ENCODE data around the gene FBXL3.

Gene FBXL3

DNA sequence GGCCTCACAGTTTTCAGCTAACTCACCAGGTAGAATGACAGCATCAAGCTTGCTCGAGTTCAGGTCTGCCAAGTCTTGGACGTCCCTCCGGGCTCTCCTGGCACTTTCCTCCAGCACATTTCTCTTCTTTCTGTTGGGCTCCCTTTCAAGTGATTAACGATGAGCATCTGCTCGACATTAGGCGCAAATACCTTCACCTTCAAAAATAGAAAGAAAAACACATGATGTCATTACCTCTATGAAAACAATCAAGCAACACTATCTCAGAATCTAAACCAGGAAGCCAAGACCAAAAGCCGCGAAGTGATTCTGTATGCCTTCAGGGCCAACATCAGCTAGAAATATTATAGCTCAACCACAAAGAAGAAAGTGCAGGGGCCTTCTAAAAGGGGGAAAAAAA, 50.5 kb downstream of the FBXL3 start (continued):
- TF ChIP-seq, protein P1, sequence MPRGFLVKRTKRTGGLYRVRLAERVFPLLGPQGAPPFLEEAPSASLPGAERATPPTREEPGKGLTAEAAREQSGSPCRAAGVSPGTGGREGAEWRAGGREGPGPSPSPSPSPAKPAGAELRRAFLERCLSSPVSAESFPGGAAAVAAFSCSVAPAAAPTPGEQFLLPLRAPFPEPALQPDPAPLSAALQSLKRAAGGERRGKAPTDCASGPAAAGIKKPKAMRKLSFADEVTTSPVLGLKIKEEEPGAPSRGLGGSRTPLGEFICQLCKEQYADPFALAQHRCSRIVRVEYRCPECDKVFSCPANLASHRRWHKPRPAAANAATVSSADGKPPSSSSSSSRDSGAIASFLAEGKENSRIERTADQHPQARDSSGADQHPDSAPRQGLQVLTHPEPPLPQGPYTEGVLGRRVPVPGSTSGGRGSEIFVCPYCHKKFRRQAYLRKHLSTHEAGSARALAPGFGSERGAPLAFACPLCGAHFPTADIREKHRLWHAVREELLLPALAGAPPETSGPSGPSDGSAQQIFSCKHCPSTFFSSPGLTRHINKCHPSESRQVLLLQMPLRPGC (tag by site-specific recombination; IDR thresholded peaks at IDR 0.05), result peak; percentile 47; the same call in 1 of the 2 replicates

DNA sequence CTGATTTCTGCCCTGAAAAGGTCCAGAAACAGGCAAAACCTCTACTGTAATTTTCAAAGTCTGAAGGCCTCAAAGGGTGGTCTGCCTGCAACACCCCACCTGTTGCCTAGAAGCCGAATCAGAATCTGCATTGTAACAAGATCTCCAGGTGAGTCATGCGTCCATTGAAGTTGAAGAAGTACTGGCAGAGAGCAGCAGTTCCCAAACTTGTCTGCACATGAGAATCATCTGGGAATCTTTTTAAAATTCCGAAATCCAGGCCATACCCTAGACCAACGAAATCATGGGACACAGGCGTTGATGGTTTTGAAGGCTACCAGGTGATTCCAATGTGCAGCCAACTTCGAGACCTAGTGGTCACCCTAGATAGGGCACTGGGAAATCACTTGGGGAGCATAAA, 51.1 kb downstream of the FBXL3 start:
- H3K4me1 ChIP-seq (ENCODE audit: control insufficient read depth, insufficient read depth, low read length), result peaks cover 4% of the 10 kb centered on the region; the same call in 1 of the 2 replicates
- H3K9me3 ChIP-seq (ENCODE audit: control insufficient read depth, insufficient read depth, low read depth, low read length), result no peaks in the 10 kb centered on the region
- TF ChIP-seq ZBTB21 (tag by site-specific recombination; IDR thresholded peaks at IDR 0.05) (no peak), SCRT2 (tag by site-specific recombination; IDR thresholded peaks at IDR 0.05) (peak; percentile 81)
- ChIA-PET CTCF (interaction anchor here (1.3 kb wide), 1 partner anchor 13 kb away, joined by 4 read pairs; no protein-coding TSS in a partner anchor), POLR2A (no interaction called here)
- H3K36me3 ChIP-seq (ENCODE audit: control insufficient read depth in 2 of 2, insufficient read depth in 1 of 2, low read length in 2 of 2), result no peaks in the 10 kb centered on the region
- H3K27ac ChIP-seq (ENCODE audit: extremely low read depth, low read depth, low read length), result peak overlapping the region; percentile 30
- H3K4me3 ChIP-seq (ENCODE audit: low read depth, low read length), result no peak overlapping the region

DNA sequence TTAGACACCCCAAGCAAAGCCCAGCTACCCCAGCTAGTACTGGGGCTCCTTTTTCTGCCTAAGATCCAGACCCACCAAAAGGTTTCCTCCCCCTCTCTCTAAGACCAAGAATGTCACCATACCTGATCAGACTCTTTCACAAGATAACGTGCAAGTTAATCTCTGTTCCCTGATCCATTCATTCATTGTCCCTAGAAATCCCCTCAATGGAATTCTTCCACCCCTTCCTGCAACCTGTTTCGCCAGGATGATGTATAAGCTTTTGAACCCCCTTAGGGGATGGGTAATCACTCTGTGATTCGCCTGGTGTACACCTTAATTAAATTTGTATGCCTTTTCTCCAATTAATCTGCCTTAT, 52.4 kb downstream of the FBXL3 start:
- H3K36me3 ChIP-seq (ENCODE audit: control insufficient read depth in 2 of 2, insufficient read depth in 1 of 2, low read length in 2 of 2), result no peaks in the 10 kb centered on the region
- ChIA-PET POLR2A (no interaction called here), CTCF (interaction anchor here (0.7 kb wide), 1 partner anchor 76 kb away, joined by 4 read pairs; no protein-coding TSS in a partner anchor)
- TF ChIP-seq, protein P2, sequence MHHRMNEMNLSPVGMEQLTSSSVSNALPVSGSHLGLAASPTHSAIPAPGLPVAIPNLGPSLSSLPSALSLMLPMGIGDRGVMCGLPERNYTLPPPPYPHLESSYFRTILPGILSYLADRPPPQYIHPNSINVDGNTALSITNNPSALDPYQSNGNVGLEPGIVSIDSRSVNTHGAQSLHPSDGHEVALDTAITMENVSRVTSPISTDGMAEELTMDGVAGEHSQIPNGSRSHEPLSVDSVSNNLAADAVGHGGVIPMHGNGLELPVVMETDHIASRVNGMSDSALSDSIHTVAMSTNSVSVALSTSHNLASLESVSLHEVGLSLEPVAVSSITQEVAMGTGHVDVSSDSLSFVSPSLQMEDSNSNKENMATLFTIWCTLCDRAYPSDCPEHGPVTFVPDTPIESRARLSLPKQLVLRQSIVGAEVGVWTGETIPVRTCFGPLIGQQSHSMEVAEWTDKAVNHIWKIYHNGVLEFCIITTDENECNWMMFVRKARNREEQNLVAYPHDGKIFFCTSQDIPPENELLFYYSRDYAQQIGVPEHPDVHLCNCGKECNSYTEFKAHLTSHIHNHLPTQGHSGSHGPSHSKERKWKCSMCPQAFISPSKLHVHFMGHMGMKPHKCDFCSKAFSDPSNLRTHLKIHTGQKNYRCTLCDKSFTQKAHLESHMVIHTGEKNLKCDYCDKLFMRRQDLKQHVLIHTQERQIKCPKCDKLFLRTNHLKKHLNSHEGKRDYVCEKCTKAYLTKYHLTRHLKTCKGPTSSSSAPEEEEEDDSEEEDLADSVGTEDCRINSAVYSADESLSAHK (tag by site-specific recombination; IDR thresholded peaks at IDR 0.05), result no peak
- TF ChIP-seq ZFP69B (tag by site-specific recombination; IDR thresholded peaks at IDR 0.05) (no peak), ZNF16 (tag by site-specific recombination; IDR thresholded peaks at IDR 0.05; ENCODE audit: low read depth) (no peak), ZNF837 (tag by site-specific recombination; IDR thresholded peaks at IDR 0.05) (no peak), ZNF19 (tag by site-specific recombination; IDR thresholded peaks at IDR 0.05; ENCODE audit: low read depth) (no peak), ZBTB20 (tag by site-specific recombination; IDR thresholded peaks at IDR 0.05) (no peak), OSR2 (tag by site-specific recombination; IDR thresholded peaks at IDR 0.05) (no peak), ZNF654 (tag by site-specific recombination; IDR thresholded peaks at IDR 0.05; ENCODE audit: low read depth) (no peak), ZNF776 (tag by site-specific recombination; IDR thresholded peaks at IDR 0.05; ENCODE audit: borderline replicate concordance) (no peak), YY2 (tag by site-specific recombination; IDR thresholded peaks at IDR 0.05) (no peak), PRDM1 (tag by site-specific recombination; IDR thresholded peaks at IDR 0.05) (no peak), ZNF404 (tag by site-specific recombination; IDR thresholded peaks at IDR 0.05) (no peak), ZNF530 (tag by site-specific recombination; IDR thresholded peaks at IDR 0.05; ENCODE audit: low read depth) (no peak), ZNF146 (tag by site-specific recombination; IDR thresholded peaks at IDR 0.05) (no peak)
- TF ChIP-seq, protein P3, sequence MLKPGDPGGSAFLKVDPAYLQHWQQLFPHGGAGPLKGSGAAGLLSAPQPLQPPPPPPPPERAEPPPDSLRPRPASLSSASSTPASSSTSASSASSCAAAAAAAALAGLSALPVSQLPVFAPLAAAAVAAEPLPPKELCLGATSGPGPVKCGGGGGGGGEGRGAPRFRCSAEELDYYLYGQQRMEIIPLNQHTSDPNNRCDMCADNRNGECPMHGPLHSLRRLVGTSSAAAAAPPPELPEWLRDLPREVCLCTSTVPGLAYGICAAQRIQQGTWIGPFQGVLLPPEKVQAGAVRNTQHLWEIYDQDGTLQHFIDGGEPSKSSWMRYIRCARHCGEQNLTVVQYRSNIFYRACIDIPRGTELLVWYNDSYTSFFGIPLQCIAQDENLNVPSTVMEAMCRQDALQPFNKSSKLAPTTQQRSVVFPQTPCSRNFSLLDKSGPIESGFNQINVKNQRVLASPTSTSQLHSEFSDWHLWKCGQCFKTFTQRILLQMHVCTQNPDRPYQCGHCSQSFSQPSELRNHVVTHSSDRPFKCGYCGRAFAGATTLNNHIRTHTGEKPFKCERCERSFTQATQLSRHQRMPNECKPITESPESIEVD (tag by site-specific recombination; IDR thresholded peaks at IDR 0.05), result no peak
- TF ChIP-seq, protein P4, sequence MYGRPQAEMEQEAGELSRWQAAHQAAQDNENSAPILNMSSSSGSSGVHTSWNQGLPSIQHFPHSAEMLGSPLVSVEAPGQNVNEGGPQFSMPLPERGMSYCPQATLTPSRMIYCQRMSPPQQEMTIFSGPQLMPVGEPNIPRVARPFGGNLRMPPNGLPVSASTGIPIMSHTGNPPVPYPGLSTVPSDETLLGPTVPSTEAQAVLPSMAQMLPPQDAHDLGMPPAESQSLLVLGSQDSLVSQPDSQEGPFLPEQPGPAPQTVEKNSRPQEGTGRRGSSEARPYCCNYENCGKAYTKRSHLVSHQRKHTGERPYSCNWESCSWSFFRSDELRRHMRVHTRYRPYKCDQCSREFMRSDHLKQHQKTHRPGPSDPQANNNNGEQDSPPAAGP (tag by site-specific recombination; IDR thresholded peaks at IDR 0.05), result no peak
- TF ChIP-seq, protein P5, sequence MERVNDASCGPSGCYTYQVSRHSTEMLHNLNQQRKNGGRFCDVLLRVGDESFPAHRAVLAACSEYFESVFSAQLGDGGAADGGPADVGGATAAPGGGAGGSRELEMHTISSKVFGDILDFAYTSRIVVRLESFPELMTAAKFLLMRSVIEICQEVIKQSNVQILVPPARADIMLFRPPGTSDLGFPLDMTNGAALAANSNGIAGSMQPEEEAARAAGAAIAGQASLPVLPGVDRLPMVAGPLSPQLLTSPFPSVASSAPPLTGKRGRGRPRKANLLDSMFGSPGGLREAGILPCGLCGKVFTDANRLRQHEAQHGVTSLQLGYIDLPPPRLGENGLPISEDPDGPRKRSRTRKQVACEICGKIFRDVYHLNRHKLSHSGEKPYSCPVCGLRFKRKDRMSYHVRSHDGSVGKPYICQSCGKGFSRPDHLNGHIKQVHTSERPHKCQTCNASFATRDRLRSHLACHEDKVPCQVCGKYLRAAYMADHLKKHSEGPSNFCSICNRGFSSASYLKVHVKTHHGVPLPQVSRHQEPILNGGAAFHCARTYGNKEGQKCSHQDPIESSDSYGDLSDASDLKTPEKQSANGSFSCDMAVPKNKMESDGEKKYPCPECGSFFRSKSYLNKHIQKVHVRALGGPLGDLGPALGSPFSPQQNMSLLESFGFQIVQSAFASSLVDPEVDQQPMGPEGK (tag by site-specific recombination; IDR thresholded peaks at IDR 0.05), result no peak
- TF ChIP-seq, protein P6, sequence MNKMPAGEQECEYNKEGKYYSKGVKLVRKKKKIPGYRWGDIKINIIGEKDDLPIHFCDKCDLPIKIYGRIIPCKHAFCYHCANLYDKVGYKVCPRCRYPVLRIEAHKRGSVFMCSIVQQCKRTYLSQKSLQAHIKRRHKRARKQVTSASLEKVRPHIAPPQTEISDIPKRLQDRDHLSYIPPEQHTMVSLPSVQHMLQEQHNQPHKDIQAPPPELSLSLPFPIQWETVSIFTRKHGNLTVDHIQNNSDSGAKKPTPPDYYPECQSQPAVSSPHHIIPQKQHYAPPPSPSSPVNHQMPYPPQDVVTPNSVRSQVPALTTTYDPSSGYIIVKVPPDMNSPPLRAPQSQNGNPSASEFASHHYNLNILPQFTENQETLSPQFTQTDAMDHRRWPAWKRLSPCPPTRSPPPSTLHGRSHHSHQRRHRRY (tag by site-specific recombination; IDR thresholded peaks at IDR 0.05), result no peak
- TF ChIP-seq, protein P7, sequence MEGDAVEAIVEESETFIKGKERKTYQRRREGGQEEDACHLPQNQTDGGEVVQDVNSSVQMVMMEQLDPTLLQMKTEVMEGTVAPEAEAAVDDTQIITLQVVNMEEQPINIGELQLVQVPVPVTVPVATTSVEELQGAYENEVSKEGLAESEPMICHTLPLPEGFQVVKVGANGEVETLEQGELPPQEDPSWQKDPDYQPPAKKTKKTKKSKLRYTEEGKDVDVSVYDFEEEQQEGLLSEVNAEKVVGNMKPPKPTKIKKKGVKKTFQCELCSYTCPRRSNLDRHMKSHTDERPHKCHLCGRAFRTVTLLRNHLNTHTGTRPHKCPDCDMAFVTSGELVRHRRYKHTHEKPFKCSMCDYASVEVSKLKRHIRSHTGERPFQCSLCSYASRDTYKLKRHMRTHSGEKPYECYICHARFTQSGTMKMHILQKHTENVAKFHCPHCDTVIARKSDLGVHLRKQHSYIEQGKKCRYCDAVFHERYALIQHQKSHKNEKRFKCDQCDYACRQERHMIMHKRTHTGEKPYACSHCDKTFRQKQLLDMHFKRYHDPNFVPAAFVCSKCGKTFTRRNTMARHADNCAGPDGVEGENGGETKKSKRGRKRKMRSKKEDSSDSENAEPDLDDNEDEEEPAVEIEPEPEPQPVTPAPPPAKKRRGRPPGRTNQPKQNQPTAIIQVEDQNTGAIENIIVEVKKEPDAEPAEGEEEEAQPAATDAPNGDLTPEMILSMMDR (tag by site-specific recombination; IDR thresholded peaks at IDR 0.05), result no peak

More for the DNA sequence above, 52.4 kb downstream of the FBXL3 start:
- H3K4me3 ChIP-seq (ENCODE audit: low read depth, low read length), result no peak overlapping the region
- H3K27ac ChIP-seq (ENCODE audit: extremely low read depth, low read depth, low read length), result no peak overlapping the region
- peaks cover 4% of the 10 kb centered on the region; the same call in 1 of the 2 replicates for H3K4me1 ChIP-seq (ENCODE audit: control insufficient read depth, insufficient read depth, low read length)
- H3K9me3 ChIP-seq (ENCODE audit: control insufficient read depth, insufficient read depth, low read depth, low read length), result no peaks in the 10 kb centered on the region

Measured in HEK293 (cell line).